B cell (primary cell): ENCODE results near the gene CDH20. TPM values are rescaled to one million over a fixed set of nuclear protein-coding genes. Genes with fewer than 3 reads are reported as not detected.

Experiments used
- ATAC-seq: fragments of 200-7000 bp; cut with Tn5 transposase; one replicate; pipeline ENCODE4 v1.10.0; 2021; ENCODE audit warnings: low read depth, mild to moderate bottlenecking, moderate number of reproducible peaks, moderate library complexity
- CTCF ChIA-PET: fragments of 350-600 bp; sonication (Branson Sonifier 250); formaldehyde crosslinking; loops from one replicate; lab custom pipeline; 2021; ENCODE audit warnings: antibody characterized with exemption, inconsistent platforms; lab: Charles Lee
- POLR2A ChIA-PET: fragments of 350-600 bp; sonication (Branson Sonifier 250); formaldehyde crosslinking; loops from one replicate; lab custom pipeline; 2021; ENCODE audit warnings: antibody characterized with exemption; lab: Charles Lee
- DNase-seq: peaks from one replicate; pipeline ENCODE4 v3.0.0; 2013
- H2AFZ ChIP-seq: 2 replicates; pipeline ENCODE4 v1.6.1; 2012; ENCODE audit warnings: mild to moderate bottlenecking, low read depth, low read length; ENCODE audit not compliant: insufficient read depth, poor library complexity, severe bottlenecking
- H3K27ac ChIP-seq, 2 donors: 1 replicate in 1 of 2; 2 replicates in 1 of 2; pipeline ENCODE4 v1.5.1; 2012 to 2013; ENCODE audit warnings: low read length in 2 of 2, mild to moderate bottlenecking in 2 of 2, moderate library complexity in 1 of 2
- H3K27me3 ChIP-seq, 4 experiments: fragments of 200-600 bp in 1 of 4; sonication (generic) in 1 of 4; replicated peaks in 1 of 4; 1 replicate in 2 of 4; 2 replicates in 2 of 4; pipeline versions ENCODE4 v1.6.1 to v1.7.0; 2013 to 2016; ENCODE audit warnings: low read length in 3 of 4, mild to moderate bottlenecking in 2 of 4, mixed read lengths in 1 of 4, moderate library complexity in 1 of 4; ENCODE audit not compliant: insufficient read depth in 4 of 4, control insufficient read depth in 3 of 4; ENCODE audit errors: control extremely low read depth in 1 of 4
- H3K36me3 ChIP-seq, 2 experiments: replicated peaks in 1 of 2; 1 replicate in 1 of 2; 2 replicates in 1 of 2; pipeline versions ENCODE4 v1.6.1 to v1.7.1; 2013; ENCODE audit warnings: low read length in 1 of 2; ENCODE audit not compliant: insufficient read depth in 2 of 2, control insufficient read depth in 1 of 2; ENCODE audit errors: control extremely low read depth in 1 of 2, extremely low read depth in 1 of 2
- H3K4me1 ChIP-seq, 2 donors: fragments of 200-600 bp in 1 of 2; sonication (generic) in 1 of 2; 1 replicate in 1 of 2; 2 replicates in 1 of 2; pipeline versions ENCODE4 v1.5.1 to v1.6.1; 2013 to 2017; ENCODE audit warnings: low read length in 2 of 2; ENCODE audit not compliant: control insufficient read depth in 2 of 2, insufficient read depth in 2 of 2
- H3K4me2 ChIP-seq: replicated peaks from 2 replicates; pipeline ENCODE3; 2012; ENCODE audit warnings: mild to moderate bottlenecking, low read depth, low read length; ENCODE audit not compliant: poor library complexity, severe bottlenecking
- H3K4me3 ChIP-seq, 5 experiments: fragments of 200-600 bp in 1 of 5; sonication (generic) in 1 of 5; 1 replicate in 3 of 5; 2 replicates in 2 of 5; pipeline versions ENCODE4 v1.5.1 to v1.7.0; 2011 to 2016; ENCODE audit warnings: low read length in 4 of 5, mild to moderate bottlenecking in 4 of 5, low read depth in 2 of 5, control low read depth in 1 of 5, moderate library complexity in 1 of 5; ENCODE audit not compliant: insufficient read depth in 1 of 5; ENCODE audit errors: control extremely low read depth in 1 of 5, extremely low read depth in 1 of 5
- H3K79me2 ChIP-seq: fragments of 200-600 bp; sonication (generic); one replicate; pipeline ENCODE4 v1.6.0; 2016; ENCODE audit warnings: low read length; ENCODE audit not compliant: control insufficient read depth, insufficient read depth
- H3K9ac ChIP-seq: fragments of 200-600 bp; sonication (generic); 2 replicates; pipeline ENCODE4 v1.6.1; 2017; ENCODE audit warnings: mild to moderate bottlenecking, low read length, moderate library complexity
- H3K9me3 ChIP-seq, 3 donors: one replicate each; pipeline versions ENCODE4 v1.6.1 to v1.7.1; 2013; ENCODE audit warnings: low read length in 2 of 3; ENCODE audit not compliant: control insufficient read depth in 2 of 3, insufficient read depth in 1 of 3; ENCODE audit errors: control extremely low read depth in 1 of 3
- H4K20me1 ChIP-seq: 2 replicates; pipeline ENCODE4 v1.6.0; 2012; ENCODE audit warnings: mild to moderate bottlenecking, low read length; ENCODE audit not compliant: insufficient read depth, control insufficient read depth, poor library complexity, severe bottlenecking
- H3K27ac Mint-ChIP-seq: one replicate; pipeline ENCODE4 v1.8.0; 2021; ENCODE audit warnings: mixed read lengths
- H3K27me3 Mint-ChIP-seq: one replicate; pipeline ENCODE4 v1.8.0; 2021; ENCODE audit warnings: mixed read lengths
- H3K4me1 Mint-ChIP-seq: one replicate; pipeline ENCODE4 v1.8.0; 2021; ENCODE audit warnings: mixed read lengths
- H3K4me3 Mint-ChIP-seq: one replicate; pipeline ENCODE4 v1.8.0; 2021; ENCODE audit warnings: mixed read lengths
- H3K9me3 Mint-ChIP-seq: one replicate; pipeline ENCODE4 v1.8.0; 2022; ENCODE audit warnings: mixed read lengths; ENCODE audit not compliant: insufficient read depth
- EZH2 ChIP-seq: IDR thresholded peaks from 2 replicates; pipeline ENCODE4 v1.6.1; 2012; ENCODE audit warnings: borderline replicate concordance, low read depth, mild to moderate bottlenecking, moderate library complexity, low read length; ENCODE audit not compliant: insufficient read depth, poor library complexity, severe bottlenecking
- WGBS: methylation state at CpG from one replicate; pipeline ENCODE4 v1.1.5; 2013; ENCODE audit warnings: missing lambda C conversion rate; ENCODE audit not compliant: insufficient coverage; 5-methylcytosine and 5-hydroxymethylcytosine counted together
- intact Hi-C: fragments of 100-400 bp; cut with micrococcal nuclease; formaldehyde crosslinking; loops from one replicate; pipeline ENCODE4 v1.10.0; 2022
- polyA plus RNA-seq: library from polyadenylated mRNA; depleted of rRNA; stranded (reverse); fragments of >200 nt; gene quantifications from 2 replicates; pipeline ENCODE4 v1.2.3, GENCODE V29; 2012
- total RNA-seq, 2 donors: library from RNA; stranded (reverse); fragments of 120-200 nt in 1 of 2; gene quantifications; 1 replicate in 1 of 2; 2 replicates in 1 of 2; pipeline versions ENCODE4 v1.2.3 to v1.2.4, GENCODE V29; 2013 to 2022
- TF ChIP-seq, protein P1 (sequence below): fragments of 200-600 bp; IDR thresholded peaks from one replicate; pipeline ENCODE4 v1.8.0; 2022; ENCODE audit warnings: antibody characterized with exemption, mild to moderate bottlenecking

CDH20 gene
- total and polyA plus RNA-seq, 2 donors (not counting 1 experiment from before 2014, with no cell fraction given) = 0.09 TPM; not detected in 1

DNA sequence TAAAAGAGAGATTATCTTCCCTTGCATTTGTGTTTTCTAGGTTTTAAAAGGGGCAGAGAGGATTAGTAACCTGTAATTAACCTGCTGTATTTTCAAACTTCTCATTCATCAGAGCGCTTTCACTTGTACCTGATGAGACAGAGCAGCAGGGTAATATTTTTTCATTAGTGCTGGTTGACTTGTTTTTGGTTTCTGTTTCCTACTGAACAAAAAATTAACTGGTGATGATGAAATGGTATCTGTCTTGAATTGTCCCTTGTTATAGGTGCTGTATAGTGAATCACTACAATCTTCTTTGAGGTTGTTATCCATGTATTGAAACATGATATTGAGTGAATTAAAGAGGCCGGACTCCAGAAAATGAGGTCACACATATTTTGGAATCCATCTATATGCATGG lies 37.9 kb downstream of the CDH20 start:
- Histone ChIP-seq H3K79me2 (no peaks in the 10 kb centered on the region), H3K27me3 (peaks cover 0 to 3% (median 0%) of the 10 kb centered on the region in 4 experiments), H3K9me3 (no peaks in the 10 kb centered on the region), H3K9ac (no peak overlapping the region), H4K20me1 (no peaks in the 10 kb centered on the region), H3K36me3 (no peaks in the 10 kb centered on the region), H3K4me3 (no peak overlapping the region), H3K4me1 (no peaks in the 10 kb centered on the region), H3K27ac (no peak overlapping the region), H2AFZ (no peak overlapping the region), H3K4me2 (no peak overlapping the region)
- CTCF ChIA-PET = no interaction called here
- ATAC-seq = no peak
- no CpG with 5 or more reads among the region's 2 CpGs for WGBS
- Mint-ChIP-seq H3K4me1 (no peaks in the 10 kb centered on the region), H3K27ac (no peak overlapping the region), H3K4me3 (no peak overlapping the region), H3K27me3 (peaks cover 21% of the 10 kb centered on the region), H3K9me3 (no peaks in the 10 kb centered on the region)
- POLR2A ChIA-PET = no interaction called here
- TF ChIP-seq, protein P1, sequence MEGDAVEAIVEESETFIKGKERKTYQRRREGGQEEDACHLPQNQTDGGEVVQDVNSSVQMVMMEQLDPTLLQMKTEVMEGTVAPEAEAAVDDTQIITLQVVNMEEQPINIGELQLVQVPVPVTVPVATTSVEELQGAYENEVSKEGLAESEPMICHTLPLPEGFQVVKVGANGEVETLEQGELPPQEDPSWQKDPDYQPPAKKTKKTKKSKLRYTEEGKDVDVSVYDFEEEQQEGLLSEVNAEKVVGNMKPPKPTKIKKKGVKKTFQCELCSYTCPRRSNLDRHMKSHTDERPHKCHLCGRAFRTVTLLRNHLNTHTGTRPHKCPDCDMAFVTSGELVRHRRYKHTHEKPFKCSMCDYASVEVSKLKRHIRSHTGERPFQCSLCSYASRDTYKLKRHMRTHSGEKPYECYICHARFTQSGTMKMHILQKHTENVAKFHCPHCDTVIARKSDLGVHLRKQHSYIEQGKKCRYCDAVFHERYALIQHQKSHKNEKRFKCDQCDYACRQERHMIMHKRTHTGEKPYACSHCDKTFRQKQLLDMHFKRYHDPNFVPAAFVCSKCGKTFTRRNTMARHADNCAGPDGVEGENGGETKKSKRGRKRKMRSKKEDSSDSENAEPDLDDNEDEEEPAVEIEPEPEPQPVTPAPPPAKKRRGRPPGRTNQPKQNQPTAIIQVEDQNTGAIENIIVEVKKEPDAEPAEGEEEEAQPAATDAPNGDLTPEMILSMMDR = no peak
- TF ChIP-seq EZH2 = no peak
- DNase-seq = no peak
- intact Hi-C loops = no loop called here

DNA sequence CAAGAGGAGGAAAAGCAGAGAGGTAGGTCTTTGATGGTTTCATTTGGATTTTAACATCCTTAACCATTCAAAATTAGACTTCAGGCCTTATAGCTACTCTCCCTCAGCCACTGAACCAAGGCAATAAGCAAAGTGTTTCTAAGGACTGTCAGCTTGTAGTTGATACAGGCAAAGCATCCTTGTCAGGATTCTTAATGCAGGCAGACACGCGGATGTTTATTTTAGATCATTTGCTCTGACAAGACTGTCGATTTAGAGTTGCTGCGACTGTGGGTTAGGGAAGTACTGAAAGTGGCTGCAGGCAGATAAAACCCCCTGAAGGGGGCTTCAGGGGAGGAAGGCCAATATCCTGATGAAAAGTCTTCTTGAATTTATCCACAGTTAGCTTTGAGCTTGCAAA lies 46.6 kb downstream of the CDH20 start:
- DNase-seq (no peak), ATAC-seq (no peak)
- Histone ChIP-seq H3K4me1 (no peaks in the 10 kb centered on the region), H3K27ac (no peak overlapping the region), H3K36me3 (no peaks in the 10 kb centered on the region), H3K9ac (no peak overlapping the region), H3K9me3 (no peaks in the 10 kb centered on the region), H3K27me3 (no peaks in the 10 kb centered on the region), H3K79me2 (no peaks in the 10 kb centered on the region), H4K20me1 (no peaks in the 10 kb centered on the region), H3K4me3 (no peak overlapping the region), H3K4me2 (no peak overlapping the region), H2AFZ (no peak overlapping the region)
- Mint-ChIP-seq H3K4me3 (no peak overlapping the region), H3K4me1 (no peaks in the 10 kb centered on the region), H3K27ac (no peak overlapping the region), H3K9me3 (no peaks in the 10 kb centered on the region), H3K27me3 (peaks cover 5% of the 10 kb centered on the region)
- ChIA-PET CTCF (no interaction called here), POLR2A (no interaction called here)
- TF ChIP-seq, protein P1 = no peak
- TF ChIP-seq EZH2 = no peak
- WGBS = 72% methylated on average over 4 of the region's 4 CpGs
- intact Hi-C loops = no loop called here
